DOHH2 (cell line): ENCODE results near the gene KCNN1.

ENCODE experiments used
- EZH2phosphoT487 ChIP-seq: fragments of 200-600 bp; sonication (generic); IDR thresholded peaks from 2 replicates; pipeline ENCODE4 v1.6.1; 2017; ENCODE audit warnings: borderline replicate concordance, mild to moderate bottlenecking, antibody characterized with exemption, low read length, moderate library complexity, mixed read lengths
- TF ChIP-seq, protein P1 (sequence below): fragments of 200-600 bp; sonication (generic); IDR thresholded peaks from one replicate; pipeline ENCODE4 v1.5.1; 2014; ENCODE audit warnings: antibody characterized with exemption, mild to moderate bottlenecking, low read depth, low read length; ENCODE audit not compliant: poor library complexity, severe bottlenecking

- TF ChIP-seq, protein P1, sequence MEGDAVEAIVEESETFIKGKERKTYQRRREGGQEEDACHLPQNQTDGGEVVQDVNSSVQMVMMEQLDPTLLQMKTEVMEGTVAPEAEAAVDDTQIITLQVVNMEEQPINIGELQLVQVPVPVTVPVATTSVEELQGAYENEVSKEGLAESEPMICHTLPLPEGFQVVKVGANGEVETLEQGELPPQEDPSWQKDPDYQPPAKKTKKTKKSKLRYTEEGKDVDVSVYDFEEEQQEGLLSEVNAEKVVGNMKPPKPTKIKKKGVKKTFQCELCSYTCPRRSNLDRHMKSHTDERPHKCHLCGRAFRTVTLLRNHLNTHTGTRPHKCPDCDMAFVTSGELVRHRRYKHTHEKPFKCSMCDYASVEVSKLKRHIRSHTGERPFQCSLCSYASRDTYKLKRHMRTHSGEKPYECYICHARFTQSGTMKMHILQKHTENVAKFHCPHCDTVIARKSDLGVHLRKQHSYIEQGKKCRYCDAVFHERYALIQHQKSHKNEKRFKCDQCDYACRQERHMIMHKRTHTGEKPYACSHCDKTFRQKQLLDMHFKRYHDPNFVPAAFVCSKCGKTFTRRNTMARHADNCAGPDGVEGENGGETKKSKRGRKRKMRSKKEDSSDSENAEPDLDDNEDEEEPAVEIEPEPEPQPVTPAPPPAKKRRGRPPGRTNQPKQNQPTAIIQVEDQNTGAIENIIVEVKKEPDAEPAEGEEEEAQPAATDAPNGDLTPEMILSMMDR: no peak
- TF ChIP-seq EZH2phosphoT487: no peak
Observed at GRCh38 chr19:18046059-18046718, 79.3 kb downstream of the KCNN1 start.
